ENCODE results near the gene MR1. TPM values are rescaled to one million over a fixed set of nuclear protein-coding genes. Genes with fewer than 3 reads are reported as not detected.

MR1 gene
- total RNA-seq (2022; extraction: Qiagen RNA extraction) = 5.5 to 6.9 TPM (median 5.8 TPM) in 5 replicates

GRCh38 chr1:181033799-181034451, at the start of gene MR1:
TSS of gene MR1 (plus strand) at chr1:181033983. CDS start at chr1:181034008, 25 bp downstream.

GRCh38 chr1:181088079-181089016, 54.6 kb downstream of the MR1 start, which contains the start of gene IER5:
TSS of gene IER5 (plus strand) at chr1:181088700. CDS start at chr1:181088903, 203 bp downstream.

Other genes with a start within 250 kb of the MR1 start
- gene KIAA1614, start 121.1 kb upstream of the MR1 start, total RNA-seq (2022; extraction: Qiagen RNA extraction) = 0.69 to 1.6 TPM (median 1.2 TPM) in 5 replicates
- gene STX6, start 11.1 kb upstream of the MR1 start, total RNA-seq (2022; extraction: Qiagen RNA extraction) = 11.1 to 11.8 TPM (median 11.3 TPM) in 5 replicates
- 20.4 to 38.3 TPM (median 32.8 TPM) in 5 replicates for gene IER5, start 54.7 kb downstream of the MR1 start, total RNA-seq (2022; extraction: Qiagen RNA extraction)